ENCODE measurements around the gene HTATIP2. TPM values are rescaled to one million over a fixed set of nuclear protein-coding genes. Genes with fewer than 3 reads are reported as not detected.

HTATIP2 gene
- total and polyA plus RNA-seq, 2 of the 4 experiments (the other 2 are of a cell fraction): 7.2 to 11.6 TPM

DNA sequence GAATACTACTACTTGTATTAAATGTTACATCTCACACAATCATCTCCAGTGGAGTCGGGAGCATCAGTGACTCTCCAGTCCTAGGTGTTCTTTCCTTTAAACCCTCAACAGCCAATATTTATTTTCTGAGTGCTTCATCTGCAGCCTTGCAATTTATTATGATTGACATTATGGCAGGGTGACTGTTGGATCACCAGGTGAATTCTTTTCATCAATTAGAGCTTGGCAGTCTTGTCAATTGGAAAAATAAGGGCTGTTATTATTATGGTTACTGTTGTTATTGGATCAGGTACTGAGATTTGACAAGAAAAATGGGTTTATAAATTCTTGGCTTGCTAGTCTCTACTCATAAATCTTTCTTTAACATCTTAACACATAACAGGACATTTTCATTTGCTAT, 27.5 kb upstream of the HTATIP2 start:
- no peak overlapping the region for H2AK9ac ChIP-seq (replicated peaks; ENCODE audit: low read depth, low read length, poor library complexity)
- H3K14ac ChIP-seq (replicated peaks; ENCODE audit: low read depth, low read length): no peak overlapping the region
- peaks cover 9% of the 10 kb centered on the region for H3K27me3 ChIP-seq (ENCODE audit: control insufficient read depth, insufficient read depth, low read length)
- no peaks in the 10 kb centered on the region for H3K36me3 ChIP-seq (ENCODE audit: control insufficient read depth, insufficient read depth, low read length)
- no peak overlapping the region for H3K18ac ChIP-seq (ENCODE audit: low read depth, low read length)
- no peak overlapping the region for H2BK5ac ChIP-seq (ENCODE audit: low read depth, low read length, poor library complexity, severe bottlenecking)
- no peak overlapping the region for H4K8ac ChIP-seq (ENCODE audit: low read depth in 2 of 2, low read length in 2 of 2)
- H3K9me1 ChIP-seq (ENCODE audit: insufficient read depth, low read length): no peaks in the 10 kb centered on the region
- no TSS peak for BruUV-seq (replicated peaks)
- in situ Hi-C loops (cut with MboI; ENCODE audit: low sequenced_read_pairs) (no loop called here), dilution Hi-C loops (cut with HindIII; ENCODE audit: low sequenced_read_pairs, unreplicated experiment) (no loop called here), intact Hi-C loops (cut with micrococcal nuclease) (loop anchor here (5.0 kb wide), 1 partner anchor 764 kb away; no protein-coding TSS in a partner anchor)
- no peak overlapping the region for H2AFZ ChIP-seq (replicated peaks; ENCODE audit: low read length, poor library complexity)
- ChIA-PET POLR2A (ENCODE audit: unreplicated experiment) (no interaction called here), CTCF (no interaction called here)
- H2AK5ac ChIP-seq (ENCODE audit: low read depth, low read length): no peak overlapping the region
- H4K5ac ChIP-seq (ENCODE audit: low read depth, low read length): no peak overlapping the region
- DNase-seq (no peak), ATAC-seq (ENCODE audit: low read depth) (no peak)
- no peak overlapping the region for H3K9ac ChIP-seq (ENCODE audit: low read depth, low read length)
- H2BK120ac ChIP-seq (ENCODE audit: low read depth, low read length): no peak overlapping the region
- H3K4me2 ChIP-seq (ENCODE audit: low read depth, low read length): no peak overlapping the region
- no CpG with 5 or more reads among the region's 1 CpG for WGBS, 2 experiments (ENCODE audit: extremely low coverage in 2 of 2, insufficient read length in 1 of 2)
- H3K27ac ChIP-seq (ENCODE audit: insufficient read depth, low read length): no peak overlapping the region
- H2BK20ac ChIP-seq (ENCODE audit: low read depth, low read length): no peak overlapping the region
- H2BK15ac ChIP-seq (ENCODE audit: low read depth, low read length): no peak overlapping the region
- H3K23ac ChIP-seq (ENCODE audit: low read depth, low read length): no peak overlapping the region
- H4K20me1 ChIP-seq (ENCODE audit: insufficient read depth, low read length): no peaks in the 10 kb centered on the region
- H4K91ac ChIP-seq (ENCODE audit: insufficient read depth, low read depth, low read length): no peak overlapping the region
- H3K4me3 ChIP-seq (ENCODE audit: insufficient read depth, low read depth, low read length): no peak overlapping the region
- no peak overlapping the region for H3K56ac ChIP-seq (ENCODE audit: extremely low read depth, insufficient read depth, low read length)
- no peak for TF ChIP-seq RAD21 (IDR thresholded peaks at IDR 0.05; ENCODE audit: low read length)
- TF ChIP-seq, protein P1, sequence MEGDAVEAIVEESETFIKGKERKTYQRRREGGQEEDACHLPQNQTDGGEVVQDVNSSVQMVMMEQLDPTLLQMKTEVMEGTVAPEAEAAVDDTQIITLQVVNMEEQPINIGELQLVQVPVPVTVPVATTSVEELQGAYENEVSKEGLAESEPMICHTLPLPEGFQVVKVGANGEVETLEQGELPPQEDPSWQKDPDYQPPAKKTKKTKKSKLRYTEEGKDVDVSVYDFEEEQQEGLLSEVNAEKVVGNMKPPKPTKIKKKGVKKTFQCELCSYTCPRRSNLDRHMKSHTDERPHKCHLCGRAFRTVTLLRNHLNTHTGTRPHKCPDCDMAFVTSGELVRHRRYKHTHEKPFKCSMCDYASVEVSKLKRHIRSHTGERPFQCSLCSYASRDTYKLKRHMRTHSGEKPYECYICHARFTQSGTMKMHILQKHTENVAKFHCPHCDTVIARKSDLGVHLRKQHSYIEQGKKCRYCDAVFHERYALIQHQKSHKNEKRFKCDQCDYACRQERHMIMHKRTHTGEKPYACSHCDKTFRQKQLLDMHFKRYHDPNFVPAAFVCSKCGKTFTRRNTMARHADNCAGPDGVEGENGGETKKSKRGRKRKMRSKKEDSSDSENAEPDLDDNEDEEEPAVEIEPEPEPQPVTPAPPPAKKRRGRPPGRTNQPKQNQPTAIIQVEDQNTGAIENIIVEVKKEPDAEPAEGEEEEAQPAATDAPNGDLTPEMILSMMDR (conservative IDR thresholded peaks at IDR 0.05; ENCODE audit: low read depth, low read length): no peak
- no peak for TF ChIP-seq RCOR1 (IDR thresholded peaks at IDR 0.05; ENCODE audit: insufficient replicate concordance, low read length)
- TF ChIP-seq CEBPB (IDR thresholded peaks at IDR 0.05; ENCODE audit: low read depth, low read length): no peak
- no peak for TF ChIP-seq FOS (IDR thresholded peaks at IDR 0.05; ENCODE audit: low read depth, low read length)
- TF ChIP-seq BHLHE40 (IDR thresholded peaks at IDR 0.05; ENCODE audit: low read depth, low read length): no peak
- TF ChIP-seq RFX5 (IDR thresholded peaks at IDR 0.05; ENCODE audit: low read depth, low read length): no peak
- TF ChIP-seq NFE2L2 (IDR thresholded peaks at IDR 0.05; ENCODE audit: low read depth, low read length): no peak
- no peak for TF ChIP-seq MXI1 (IDR thresholded peaks at IDR 0.05; ENCODE audit: borderline replicate concordance, low read depth, low read length)
- TF ChIP-seq, protein P2, sequence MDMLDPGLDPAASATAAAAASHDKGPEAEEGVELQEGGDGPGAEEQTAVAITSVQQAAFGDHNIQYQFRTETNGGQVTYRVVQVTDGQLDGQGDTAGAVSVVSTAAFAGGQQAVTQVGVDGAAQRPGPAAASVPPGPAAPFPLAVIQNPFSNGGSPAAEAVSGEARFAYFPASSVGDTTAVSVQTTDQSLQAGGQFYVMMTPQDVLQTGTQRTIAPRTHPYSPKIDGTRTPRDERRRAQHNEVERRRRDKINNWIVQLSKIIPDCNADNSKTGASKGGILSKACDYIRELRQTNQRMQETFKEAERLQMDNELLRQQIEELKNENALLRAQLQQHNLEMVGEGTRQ (IDR thresholded peaks at IDR 0.05; ENCODE audit: low read depth, low read length): no peak
- no peak for TF ChIP-seq CHD1 (IDR thresholded peaks at IDR 0.05; ENCODE audit: low read depth, low read length)
- no peak for TF ChIP-seq MAZ (IDR thresholded peaks at IDR 0.05; ENCODE audit: borderline replicate concordance, low read depth, low read length)
- TF ChIP-seq SMC3 (IDR thresholded peaks at IDR 0.05; ENCODE audit: low read depth, low read length): no peak
- no peak for TF ChIP-seq POLR2A (IDR thresholded peaks at IDR 0.05; ENCODE audit: low read depth, low read length)
- TF ChIP-seq MAFK (IDR thresholded peaks at IDR 0.05; ENCODE audit: low read depth, low read length): no peak
- no peak for TF ChIP-seq ELK1 (IDR thresholded peaks at IDR 0.05; ENCODE audit: borderline replicate concordance, low read depth, low read length)
- H3K79me1 ChIP-seq (ENCODE audit: low read depth in 1 of 2, low read length in 2 of 2): no peaks in the 10 kb centered on the region
- H3K4me1 ChIP-seq (ENCODE audit: control insufficient read depth, insufficient read depth, low read length): no peaks in the 10 kb centered on the region
- H3K4ac ChIP-seq (ENCODE audit: low read depth, low read length): no peak overlapping the region
- H3K9me3 ChIP-seq (ENCODE audit: control insufficient read depth, insufficient read depth, low read length): no peaks in the 10 kb centered on the region

Measured in IMR-90 (cell line).